Embryonic facial prominence (tissue), 1 donor: ENCODE data around the gene PC.
"Not testable (repeated sequence)": the region's sequence is repeated elsewhere in the genome, so short reads cannot be mapped to it uniquely, and the experiment has no call there.

Experiments
- DNase-seq: peaks from one replicate; pipeline ENCODE4 v3.0.0-alpha.2; 2016; ENCODE audit errors: extremely low spot score

PC gene

GRCh38 chr11:66843776-66844495, 114.2 kb downstream of the PC start:
- no peak for DNase-seq

DNA sequence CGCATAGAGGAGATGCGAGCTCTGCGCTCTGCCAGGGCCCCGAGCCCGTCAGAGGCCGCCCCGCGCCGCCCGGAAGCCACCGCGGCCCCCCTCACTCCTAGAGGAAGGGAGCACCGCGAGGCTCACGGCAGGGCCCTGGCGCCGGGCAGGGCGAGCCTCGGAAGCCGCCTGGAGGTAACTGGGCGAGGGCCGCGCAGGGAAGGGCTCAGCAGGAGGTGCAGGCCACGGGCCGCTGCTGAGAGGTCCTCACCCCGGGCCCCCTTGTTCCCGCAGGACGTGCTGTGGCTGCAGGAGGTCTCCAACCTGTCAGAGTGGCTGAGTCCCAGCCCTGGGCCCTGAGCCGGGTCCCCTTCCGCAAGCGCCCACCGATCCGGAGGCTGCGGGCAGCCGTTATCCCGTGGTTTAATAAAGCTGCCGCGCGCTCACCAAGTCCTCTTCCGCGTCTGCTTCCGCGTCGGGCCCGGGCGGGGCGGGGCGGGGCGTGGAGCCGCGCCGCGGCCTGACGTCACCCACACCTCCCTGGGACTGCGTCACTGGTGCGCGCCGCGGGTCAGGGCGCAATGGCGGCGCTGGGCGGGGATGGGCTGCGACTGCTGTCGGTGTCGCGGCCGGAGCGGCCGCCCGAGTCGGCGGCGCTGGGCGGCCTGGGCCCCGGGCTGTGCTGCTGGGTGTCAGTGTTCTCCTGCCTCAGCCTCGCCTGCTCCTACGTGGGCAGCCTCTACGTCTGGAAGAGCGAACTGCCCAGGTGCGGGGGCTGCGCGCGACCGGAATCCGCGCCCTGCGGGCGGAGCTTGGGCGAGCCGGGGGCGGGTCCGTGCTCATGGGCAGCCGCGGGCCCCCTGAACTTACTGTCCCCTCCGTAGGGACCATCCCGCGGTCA, 115.0 kb downstream of the PC start, which contains the start of gene RCE1:
RCE1 (plus strand) TSS at position 546 of the 880 bp plus-strand sequence; CDS start at position 561, 15 bp downstream.
- peak; percentile 62 for DNase-seq

- no peak for DNase-seq
Measured at GRCh38 chr11:66842501-66842895, 115.7 kb downstream of the PC start.

DNA sequence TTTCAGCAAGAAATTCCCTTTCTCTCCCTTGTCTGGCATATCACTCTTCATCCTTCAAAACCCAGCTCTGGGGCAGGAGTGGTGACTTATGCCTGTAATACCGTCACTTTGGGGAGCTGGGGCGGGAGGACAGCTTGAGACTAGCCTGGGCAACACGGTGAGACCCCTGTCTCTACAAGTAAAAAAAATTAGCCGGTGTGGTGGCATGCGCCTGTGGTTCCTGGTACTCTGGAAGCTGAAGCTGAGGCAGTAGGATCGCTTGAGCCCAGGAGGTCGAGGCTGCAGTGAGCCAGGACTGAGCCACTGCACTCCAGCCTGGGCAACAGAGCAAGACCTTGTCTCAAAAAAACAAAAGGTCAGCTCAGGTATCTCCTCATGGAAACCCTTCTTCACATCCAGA, 116.3 kb downstream of the PC start:
- DNase-seq = no peak

- no peak for DNase-seq
Measured at GRCh38 chr11:66840317-66841091, 117.7 kb downstream of the PC start.

GRCh38 chr11:66835768-66836405, 122.3 kb downstream of the PC start:
- no peak for DNase-seq

- DNase-seq = no peak
Measured at GRCh38 chr11:66834943-66835342, 123.2 kb downstream of the PC start.

- DNase-seq = no peak
Measured at GRCh38 chr11:66834539-66834845, 123.7 kb downstream of the PC start.

DNA sequence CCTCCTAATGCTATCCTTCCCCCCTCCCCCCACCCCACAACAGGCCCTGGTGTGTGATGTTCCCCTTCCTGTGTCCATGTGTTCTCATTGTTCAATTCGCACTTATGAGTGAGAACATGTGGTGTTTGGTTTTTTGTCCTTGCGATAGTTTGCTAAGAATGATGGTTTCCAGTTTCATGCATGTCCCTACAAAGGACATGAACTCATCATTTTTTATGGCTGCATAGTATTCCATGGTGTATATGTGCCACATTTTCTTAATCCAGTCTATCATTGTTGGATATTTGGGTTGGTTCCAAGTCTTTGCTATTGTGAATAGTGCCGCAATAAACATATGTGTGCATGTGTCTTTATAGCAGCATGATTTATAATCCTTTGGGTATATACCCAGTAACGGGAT, 133.6 kb downstream of the PC start:
- not testable (repeated sequence) for DNase-seq

- DNase-seq = no peak
Measured at GRCh38 chr11:66823700-66824099, 134.5 kb downstream of the PC start.

DNA sequence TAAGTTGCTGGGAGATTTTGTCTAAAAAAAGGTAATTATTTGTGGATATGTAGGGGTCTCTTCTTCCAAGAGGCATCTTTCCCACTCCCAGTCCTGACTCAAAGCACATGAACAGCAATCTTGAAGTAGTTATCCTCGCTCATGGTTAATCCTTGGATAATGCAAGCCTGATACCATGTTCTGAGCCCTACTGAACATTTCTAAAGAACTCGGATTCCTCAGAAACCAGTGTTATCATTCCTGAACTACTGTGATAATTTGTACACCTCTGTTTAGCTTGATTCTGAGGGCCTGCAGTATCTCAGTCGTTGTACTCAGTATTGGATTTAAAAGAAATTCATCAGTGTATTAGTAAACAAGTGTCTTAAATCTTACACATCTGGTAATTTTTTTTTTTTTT, 137.3 kb downstream of the PC start:
- no peak for DNase-seq

GRCh38 chr11:66820381-66820780, 137.8 kb downstream of the PC start:
- DNase-seq = no peak

- DNase-seq = no peak
Measured at GRCh38 chr11:66818231-66818955, 139.8 kb downstream of the PC start.

DNA sequence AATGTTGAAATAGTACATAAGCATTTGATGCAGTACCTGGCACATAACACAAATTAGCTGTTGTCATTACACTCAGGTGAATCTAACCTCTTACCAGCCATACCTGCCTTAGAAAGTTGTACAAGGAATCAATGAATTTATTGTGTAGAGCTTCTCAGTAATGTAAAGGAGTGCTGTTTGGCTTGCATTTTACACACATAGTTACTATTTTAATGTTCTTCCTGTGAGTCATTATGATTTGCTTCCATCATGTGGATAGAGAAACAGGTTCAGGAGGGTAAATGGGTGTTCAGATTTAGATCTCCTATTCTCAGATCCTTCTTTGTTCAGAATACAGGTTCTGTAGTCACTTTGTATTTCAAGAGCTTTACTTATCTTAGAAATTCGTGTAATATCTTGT, 142.5 kb downstream of the PC start:
- DNase-seq = no peak

- no peak for DNase-seq
Measured at GRCh38 chr11:66814678-66815077, 143.5 kb downstream of the PC start.

DNA sequence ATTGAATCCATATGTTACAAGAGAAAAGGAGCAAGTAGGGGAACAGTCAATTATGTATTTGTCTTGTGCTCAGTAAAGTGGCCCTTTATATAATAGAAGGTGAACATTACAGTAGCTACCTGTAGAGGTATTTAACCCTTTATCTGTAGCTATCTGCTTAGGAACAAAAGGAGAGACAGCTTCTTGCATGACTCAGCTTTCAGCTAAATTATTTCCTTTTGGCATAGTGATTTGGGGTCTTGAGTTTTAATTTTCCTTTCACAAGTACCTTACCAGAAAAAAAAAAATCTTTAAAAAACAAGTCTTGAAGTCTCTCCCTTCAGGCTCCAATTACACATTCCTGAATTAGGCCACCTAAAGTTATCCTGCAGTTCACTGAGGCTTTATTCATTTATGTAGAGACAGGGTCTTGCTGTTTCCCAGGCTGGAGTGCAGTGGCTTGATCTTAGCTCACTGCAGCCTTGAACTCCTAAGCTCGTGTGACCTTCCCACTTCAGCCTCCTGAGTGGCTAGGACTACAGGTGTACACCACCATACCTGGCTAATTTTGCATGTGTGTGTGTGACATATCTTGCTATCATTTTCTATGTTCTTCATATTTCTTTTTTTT, 147.5 kb downstream of the PC start:
- no peak for DNase-seq

DNA sequence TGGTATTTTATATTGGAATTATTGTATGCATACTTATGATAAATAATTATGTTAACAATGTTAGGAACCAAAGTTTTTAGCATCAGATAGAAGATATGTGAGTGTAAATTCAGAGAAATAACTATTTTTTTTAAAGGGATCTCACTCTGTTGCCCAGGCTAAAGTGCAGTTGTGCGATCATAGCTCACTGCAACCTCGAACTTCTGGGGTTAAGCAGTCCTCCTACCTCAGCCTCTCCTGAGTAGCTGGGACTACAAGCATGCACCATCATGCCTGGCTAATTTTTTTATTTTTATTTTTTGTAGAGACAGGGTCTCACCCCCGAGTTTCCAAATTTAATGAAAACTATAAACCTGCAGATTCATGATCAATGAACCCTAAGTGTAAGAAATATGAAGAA, 148.6 kb downstream of the PC start:
- DNase-seq = no peak

DNA sequence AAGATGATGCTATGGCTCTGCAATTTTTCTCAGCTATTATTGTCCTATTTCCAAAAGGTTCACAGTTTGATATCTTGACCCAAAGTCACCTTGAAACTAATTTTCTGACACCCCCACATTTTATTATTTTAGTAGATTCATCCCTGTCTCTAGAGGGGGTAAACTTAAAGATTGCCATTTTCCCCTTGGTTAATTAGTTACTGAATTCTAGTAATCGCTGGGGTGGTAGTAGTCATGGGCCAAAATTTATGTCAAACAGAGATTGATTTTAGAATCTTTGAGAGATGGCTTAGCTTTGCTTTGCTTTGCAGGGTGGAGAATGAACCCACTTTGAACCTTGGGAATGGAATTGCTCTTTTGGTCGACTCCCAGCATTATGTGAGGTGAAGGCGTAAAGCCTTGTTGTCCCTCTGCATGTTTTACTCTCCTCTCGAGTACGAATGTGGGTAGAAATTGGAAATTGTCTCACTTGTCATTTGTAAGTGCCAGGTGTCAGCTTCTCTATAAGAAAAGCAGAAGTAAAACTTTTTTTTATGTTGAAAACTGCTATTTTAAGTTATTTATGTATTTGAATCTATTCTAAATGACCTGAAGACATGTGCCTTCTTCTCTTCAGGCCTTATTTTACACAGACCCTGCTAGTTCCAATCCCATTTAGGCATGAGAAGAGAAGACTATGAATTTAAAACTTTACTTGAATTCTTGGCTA, 157.3 kb downstream of the PC start:
- DNase-seq = no peak

DNA sequence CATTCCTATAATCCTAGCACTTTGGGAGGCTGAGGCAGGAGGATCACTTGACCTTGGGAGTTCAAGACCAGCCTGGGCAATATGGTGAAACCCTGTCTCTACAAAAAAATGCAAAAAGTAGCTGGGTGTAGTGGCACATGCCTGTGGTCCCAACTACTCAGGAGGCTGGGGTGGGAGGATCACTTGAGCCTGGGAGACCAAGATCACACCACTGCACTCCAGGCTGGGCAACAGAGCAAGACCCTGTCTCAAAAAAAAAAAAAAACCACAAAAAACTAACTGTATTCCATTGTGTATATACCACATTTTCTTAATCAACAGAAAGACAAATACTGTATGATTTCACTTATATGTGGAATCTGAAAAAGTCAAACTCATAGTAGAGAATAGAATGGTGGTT, 158.4 kb downstream of the PC start:
- DNase-seq = not testable (repeated sequence)
